OCI-M2 (cell line): ENCODE data around the gene TSPO.
"Not testable (repeated sequence)": the region's sequence is repeated elsewhere in the genome, so short reads cannot be mapped to it uniquely, and the experiment has no call there.

Source experiments
- DNase-seq: peaks from one replicate; lab custom pipeline; 2025; ENCODE audit not compliant: unreplicated experiment; lab: John Stamatoyannopoulos, UW

Gene TSPO

GRCh38 chr22:43129426-43130425, 21.6 kb upstream of the TSPO start:
- DNase-seq, result no peak

- DNase-seq, result no peak
Observed at GRCh38 chr22:43131773-43132501, 19.4 kb upstream of the TSPO start.

- no peak for DNase-seq
Observed at GRCh38 chr22:43133401-43133800, 18.0 kb upstream of the TSPO start.

GRCh38 chr22:43134553-43134952, 16.8 kb upstream of the TSPO start:
- no peak for DNase-seq

GRCh38 chr22:43135565-43135964, 15.8 kb upstream of the TSPO start:
- no peak for DNase-seq

GRCh38 chr22:43136255-43136654, 15.1 kb upstream of the TSPO start:
- no peak for DNase-seq

- DNase-seq, result no peak
Observed at GRCh38 chr22:43136801-43137200, 14.6 kb upstream of the TSPO start.

GRCh38 chr22:43142880-43143562, 8.3 kb upstream of the TSPO start, which contains the start of gene MCAT:
MCAT (minus strand) TSS chr22:43143398; CDS start chr22:43143348, 50 bp downstream.
- peak; percentile 28 for DNase-seq

GRCh38 chr22:43144949-43145348, 6.4 kb upstream of the TSPO start:
- DNase-seq, result no peak

GRCh38 chr22:43145371-43145770, 6.0 kb upstream of the TSPO start:
- not testable (repeated sequence) for DNase-seq

GRCh38 chr22:43146332-43146731, 5.0 kb upstream of the TSPO start:
- DNase-seq, result not testable (repeated sequence)

- no peak for DNase-seq
Observed at GRCh38 chr22:43147821-43148220, 3.5 kb upstream of the TSPO start.

- DNase-seq, result no peak
Observed at GRCh38 chr22:43148581-43148980, 2.8 kb upstream of the TSPO start.

GRCh38 chr22:43150731-43151206, 590 bp upstream of the TSPO start:
- DNase-seq, result no peak

GRCh38 chr22:43152003-43152356, 621 bp downstream of the TSPO start:
- no peak for DNase-seq

- no peak for DNase-seq
Observed at GRCh38 chr22:43152357-43153071, 1.2 kb downstream of the TSPO start.

- DNase-seq, result no peak
Observed at GRCh38 chr22:43153899-43154298, 2.5 kb downstream of the TSPO start.

GRCh38 chr22:43154887-43155536, 3.7 kb downstream of the TSPO start:
- no peak for DNase-seq

- DNase-seq, result no peak
Observed at GRCh38 chr22:43155789-43156188, 4.4 kb downstream of the TSPO start.

- no peak for DNase-seq
Observed at GRCh38 chr22:43156413-43156812, 5.1 kb downstream of the TSPO start.
